ENCODE measurements around the gene DMAC2.

- no peak for TF ChIP-seq CTCF (IDR thresholded peaks at IDR 0.05)
- no peak for TF ChIP-seq POLR2A (IDR thresholded peaks at IDR 0.05)
These were observed 31.5 kb downstream of the DMAC2 start for GRCh38 chr19:41408256-41408655.
